H1 (cell line): Measurements from ENCODE around the gene MLH3. TPM values are rescaled to one million over a fixed set of nuclear protein-coding genes. Genes with fewer than 3 reads are reported as not detected.

ENCODE experiments used
- CTCF ChIA-PET: fragments of 300-600 bp; sonication (Branson Sonifier 250); formaldehyde crosslinking; loops from one replicate; lab custom pipeline; 2021; ENCODE audit not compliant: partially characterized antibody; lab: Charles Lee
- POLR2A ChIA-PET: fragments of 300-600 bp; sonication (Branson Sonifier 250); formaldehyde crosslinking; loops from one replicate; lab custom pipeline; 2021; ENCODE audit warnings: inconsistent platforms; ENCODE audit not compliant: partially characterized antibody; lab: Charles Lee
- DNase-seq, 2 experiments: peaks; one replicate each; pipeline versions ENCODE4 v3.0.0 to v3.0.0-alpha.2; 2010 to 2022; ENCODE audit warnings: low spot score in 2 of 2, low read depth in 1 of 2, mixed read lengths in 1 of 2
- FAIRE-seq: peaks from 2 replicates; lab custom pipeline; 2011; peaks lifted over from hg19 to GRCh38; lab: Jason Lieb, UNC
- H2AFZ ChIP-seq: 2 replicates; pipeline ENCODE4 v1.8.1; 2012; ENCODE audit warnings: low read length, inconsistent platforms
- H2AK5ac ChIP-seq: 2 replicates; pipeline ENCODE4 v1.6.1; 2013; ENCODE audit warnings: low read depth, low read length
- H2BK120ac ChIP-seq: replicated peaks from 2 replicates; pipeline ENCODE3; 2013; ENCODE audit warnings: low read depth, low read length, inconsistent platforms
- H2BK12ac ChIP-seq: 2 replicates; pipeline ENCODE4 v1.6.1; 2013; ENCODE audit warnings: low read depth, low read length
- H2BK15ac ChIP-seq: 2 replicates; pipeline ENCODE4 v1.6.1; 2013; ENCODE audit warnings: low read length
- H2BK20ac ChIP-seq: 2 replicates; pipeline ENCODE4 v1.6.1; 2013; ENCODE audit warnings: low read length
- H2BK5ac ChIP-seq: 2 replicates; pipeline ENCODE4 v1.6.1; 2013; ENCODE audit warnings: low read depth, low read length
- H3K14ac ChIP-seq: 2 replicates; pipeline ENCODE4 v1.6.1; 2013; ENCODE audit warnings: inconsistent platforms; ENCODE audit not compliant: insufficient read length
- H3K18ac ChIP-seq: 2 replicates; pipeline ENCODE4 v1.6.1; 2013; ENCODE audit warnings: low read length; ENCODE audit errors: extremely low read depth
- H3K23ac ChIP-seq: 2 replicates; pipeline ENCODE4 v1.6.1; 2013; ENCODE audit warnings: inconsistent platforms; ENCODE audit not compliant: insufficient read length
- H3K23me2 ChIP-seq: 2 replicates; pipeline ENCODE4 v1.6.1; 2013; ENCODE audit warnings: low read depth, low read length
- H3K27ac ChIP-seq: 2 replicates; pipeline ENCODE4 v1.6.1; 2011; ENCODE audit warnings: low read depth, low read length, inconsistent platforms
- H3K27me3 ChIP-seq, 4 experiments: replicated peaks in 1 of 4; 1 replicate in 1 of 4; 2 replicates in 3 of 4; pipeline versions ENCODE4 v1.6.1 to v1.8.1; 2011 to 2013; ENCODE audit warnings: low read length in 3 of 4, mild to moderate bottlenecking in 3 of 4, inconsistent platforms in 2 of 4, mixed read lengths in 2 of 4, moderate library complexity in 1 of 4; ENCODE audit not compliant: control insufficient read depth in 3 of 4, insufficient read depth in 3 of 4; ENCODE audit errors: extremely low read depth in 1 of 4
- H3K36me3 ChIP-seq, 4 experiments: 2 replicates each; pipeline versions ENCODE4 v1.6.1 to v1.8.1; 2011 to 2013; ENCODE audit warnings: mild to moderate bottlenecking in 4 of 4, low read length in 3 of 4, moderate library complexity in 2 of 4, control low read depth in 1 of 4, inconsistent platforms in 1 of 4; ENCODE audit not compliant: insufficient read depth in 4 of 4, control insufficient read depth in 2 of 4
- H3K4ac ChIP-seq: replicated peaks from 2 replicates; pipeline ENCODE3; 2013; ENCODE audit warnings: low read length, low read depth, mixed read lengths, inconsistent platforms; ENCODE audit not compliant: insufficient read length
- H3K4me1 ChIP-seq, 4 experiments: replicated peaks in 1 of 4; 1 replicate in 1 of 4; 2 replicates in 3 of 4; pipeline versions ENCODE4 v1.6.1 to v1.8.1; 2011 to 2013; ENCODE audit warnings: low read length in 3 of 4, inconsistent platforms in 2 of 4, mixed read lengths in 1 of 4; ENCODE audit not compliant: insufficient read depth in 4 of 4, control insufficient read depth in 3 of 4
- H3K4me2 ChIP-seq, 2 experiments: 2 replicates each; pipeline versions ENCODE4 v1.6.1 to v1.8.1; 2011 to 2013; ENCODE audit warnings: low read depth in 2 of 2, low read length in 2 of 2, control low read depth in 1 of 2, inconsistent platforms in 1 of 2, mild to moderate bottlenecking in 1 of 2; ENCODE audit not compliant: insufficient read depth in 1 of 2
- H3K4me3 ChIP-seq, 4 experiments: fragments of 200-600, 300-600 bp in 1 of 4; sonication (generic), shearing (Covaris generic), sonication (Bioruptor Twin) in 1 of 4; 2 replicates each; pipeline versions ENCODE4 v1.5.1 to v1.8.1; 2011 to 2016; ENCODE audit warnings: low read length in 4 of 4, low read depth in 3 of 4, control low read depth in 2 of 4, inconsistent platforms in 2 of 4, mild to moderate bottlenecking in 2 of 4, mixed read lengths in 1 of 4, moderate library complexity in 1 of 4; ENCODE audit not compliant: insufficient read depth in 2 of 4; ENCODE audit errors: extremely low read depth in 1 of 4
- H3K56ac ChIP-seq: replicated peaks from 2 replicates; pipeline ENCODE3; 2013; ENCODE audit warnings: low read depth, mild to moderate bottlenecking, mixed read lengths, low read length, inconsistent platforms; ENCODE audit not compliant: insufficient read length
- H3K79me1 ChIP-seq: 2 replicates; pipeline ENCODE4 v1.6.1; 2013; ENCODE audit warnings: low read depth, low read length, control low read depth
- H3K79me2 ChIP-seq, 2 experiments: 2 replicates each; pipeline versions ENCODE4 v1.6.1 to v1.8.1; 2012 to 2013; ENCODE audit warnings: low read length in 2 of 2, mild to moderate bottlenecking in 2 of 2, inconsistent platforms in 1 of 2; ENCODE audit not compliant: insufficient read depth in 2 of 2, control insufficient read depth in 1 of 2
- H3K9ac ChIP-seq, 4 experiments: replicated peaks in 1 of 4; 1 replicate in 1 of 4; 2 replicates in 3 of 4; pipeline versions ENCODE4 v1.6.1 to v1.8.1; 2011 to 2013; ENCODE audit warnings: low read depth in 3 of 4, low read length in 3 of 4, control low read depth in 2 of 4, mild to moderate bottlenecking in 2 of 4, moderate library complexity in 2 of 4, inconsistent platforms in 1 of 4; ENCODE audit errors: extremely low read depth in 1 of 4
- H3K9me3 ChIP-seq, 2 experiments: 2 replicates each; pipeline versions ENCODE4 v1.6.1 to v1.8.1; 2012 to 2013; ENCODE audit warnings: mild to moderate bottlenecking in 2 of 2, moderate library complexity in 2 of 2, control low read depth in 1 of 2, inconsistent platforms in 1 of 2, low read depth in 1 of 2, low read length in 1 of 2, mixed read lengths in 1 of 2; ENCODE audit not compliant: insufficient read depth in 2 of 2
- H4K20me1 ChIP-seq, 2 experiments: replicated peaks in 1 of 2; 2 replicates each; pipeline versions ENCODE3 to v1.8.1; 2011 to 2013; ENCODE audit warnings: inconsistent platforms in 2 of 2, low read length in 2 of 2, mild to moderate bottlenecking in 1 of 2; ENCODE audit not compliant: insufficient read depth in 2 of 2, control insufficient read depth in 1 of 2
- H4K5ac ChIP-seq: 2 replicates; pipeline ENCODE4 v1.6.1; 2013; ENCODE audit warnings: low read length, low read depth, mixed read lengths, inconsistent platforms; ENCODE audit not compliant: insufficient read length
- H4K8ac ChIP-seq: 2 replicates; pipeline ENCODE4 v1.8.0; 2013; ENCODE audit warnings: mild to moderate bottlenecking, moderate library complexity, low read length, inconsistent platforms; ENCODE audit not compliant: insufficient read depth; ENCODE audit errors: extremely low read depth
- H4K91ac ChIP-seq: replicated peaks from 2 replicates; pipeline ENCODE3; 2013; ENCODE audit warnings: low read length, mixed read lengths, inconsistent platforms; ENCODE audit not compliant: insufficient read length
- ATF3 ChIP-seq: IDR thresholded peaks from 2 replicates; pipeline ENCODE4 v1.6.1; 2011; ENCODE audit warnings: low read depth, mild to moderate bottlenecking, low read length; ENCODE audit not compliant: insufficient read depth
- HDAC2 ChIP-seq, 2 experiments: fragments of 300-600 bp in 1 of 2; sonication (generic) in 1 of 2; IDR thresholded peaks; 2 replicates each; pipeline ENCODE4 v1.6.1; 2011 to 2012; ENCODE audit warnings: low read depth in 2 of 2, low read length in 2 of 2, mild to moderate bottlenecking in 2 of 2, moderate library complexity in 2 of 2, borderline replicate concordance in 1 of 2, inconsistent platforms in 1 of 2
- WGBS, 2 experiments: shearing (Covaris generic) in 1 of 2; methylation state at CpG; one replicate each; pipeline versions ENCODE4 v1.1.6 to v1.1.7; 2013 to 2015; ENCODE audit warnings: low lambda C conversion rate in 2 of 2, mixed read lengths in 2 of 2, inconsistent platforms in 1 of 2, low coverage in 1 of 2, missing lambda C conversion rate in 1 of 2; ENCODE audit not compliant: insufficient replicate concordance in 2 of 2, insufficient coverage in 1 of 2, insufficient read length in 1 of 2; ENCODE audit errors: extremely low coverage in 1 of 2, missing lambda C conversion rate in 1 of 2; 5-methylcytosine and 5-hydroxymethylcytosine counted together
- polyA plus RNA-seq, 7 experiments: library from polyadenylated mRNA; depleted of rRNA in 3 of 7; stranded (reverse) in 5 of 7; unstranded in 2 of 7; fragments of >200 nt in 5 of 7; fragments of 200-250 nt in 2 of 7; gene quantifications; 1 replicate in 5 of 7; 2 replicates in 1 of 7; 4 replicates in 1 of 7; pipeline versions ENCODE4 v1.2.1 to v1.2.3, GENCODE V29; 2011 to 2013; ENCODE audit warnings: missing spikeins in 2 of 7, mixed read lengths in 2 of 7
- total RNA-seq: library from RNA; stranded (reverse); fragmentation: NEBNext Ultra II Directional; extraction: Animal tissue kit (Norgen Biotek cat#: 25700); gene quantifications from 2 replicates; pipeline ENCODE4 v1.2.1, GENCODE V29; 2021

The MLH3 gene
- total and polyA plus RNA-seq, 2 of the 8 experiments (the other 6 are each of a cell fraction or from before 2014, with no cell fraction given) = 9.3 to 20.1 TPM

- Histone ChIP-seq H4K20me1 (no peaks in the 10 kb centered on the region), H3K79me1 (no peaks in the 10 kb centered on the region), H3K9me3 (no peaks in the 10 kb centered on the region), H3K14ac (no peak overlapping the region), H3K4me3 (no peak overlapping the region; a peak in 1 of 8 replicates), H2BK15ac (no peak overlapping the region), H3K4ac (no peak overlapping the region), H2BK12ac (no peak overlapping the region)
- DNase-seq = no peak
- TF ChIP-seq ATF3 = no peak
- 0 out of 4 replicates have a peak, but pooled peaks of 1 of the 2 experiments have one; percentile 39 for TF ChIP-seq HDAC2 (IDR thresholded peaks at IDR 0.05; ENCODE audit: borderline replicate concordance in 1 of 2, low read depth in 2 of 2, low read length in 2 of 2)
- TF ChIP-seq, all 59 proteins: peak for 1
- POLR2A ChIA-PET = interaction anchor here (1.2 to 1.5 kb wide), 2 partner anchors 15 to 24 kb away, joined by 3 read pairs; no protein-coding TSS in a partner anchor
- Histone ChIP-seq H3K9ac (no peak overlapping the region), H4K5ac (no peak overlapping the region), H4K91ac (no peak overlapping the region), H2AK5ac (no peak overlapping the region), H3K27ac (no peak overlapping the region), H3K79me2 (no peaks in the 10 kb centered on the region), H2AFZ (no peak overlapping the region), H3K23me2 (no peaks in the 10 kb centered on the region), H4K8ac (no peak overlapping the region), H3K36me3 (peaks cover 0 to 50% (median 19%) of the 10 kb centered on the region in 4 experiments; a peak in 7 of 8 replicates), H3K56ac (no peak overlapping the region), H3K18ac (no peak overlapping the region), H3K27me3 (no peaks in the 10 kb centered on the region), H2BK5ac (no peak overlapping the region), H3K4me2 (0 out of 4 replicates have a peak overlapping the region, but pooled peaks of 1 of the 2 experiments have one; percentile 3), H3K23ac (no peak overlapping the region), H2BK120ac (no peak overlapping the region), H3K4me1 (no peaks in the 10 kb centered on the region; a peak in 2 of 7 replicates), H2BK20ac (no peak overlapping the region)
- CTCF ChIA-PET = interaction anchor here (0.6 to 1.2 kb wide), 2 partner anchors 63 to 70 kb away, joined by 3 read pairs; no protein-coding TSS in a partner anchor
- 51% methylated on average over 2 of the region's 2 CpGs; no CpG with 5 or more reads in 1 of the 2 experiments for WGBS, 2 experiments
- no peak for FAIRE-seq
Measured at GRCh38 chr14:75092698-75093097, 41.4 kb upstream of the MLH3 start.
